ENCODE data around the gene TUBB2A.
"Not testable (repeated sequence)": the region's sequence is repeated elsewhere in the genome, so short reads cannot be mapped to it uniquely, and the experiment has no call there.

- TF ChIP-seq CTCF (IDR thresholded peaks at IDR 0.05; ENCODE audit: low read depth, low read length); MAX (IDR thresholded peaks at IDR 0.05; ENCODE audit: low read depth, low read length); POLR2A (IDR thresholded peaks at IDR 0.05; ENCODE audit: extremely low read depth, insufficient read length): not testable (repeated sequence)
Measured at GRCh38 chr6:3170676-3171075, 13.3 kb upstream of the TUBB2A start.

Data from NB4 (cell line).